Transverse colon (tissue), 3 donors: Measurements from ENCODE around the gene FOXP1.

Experiments used
- EP300 ChIP-seq: sonication (generic); formaldehyde crosslinking; IDR thresholded peaks from one replicate; pipeline ENCODE4 v1.6.1; 2017; ENCODE audit warnings: antibody characterized with exemption, low read depth
- POLR2A ChIP-seq: fragments of 450-650 bp; IDR thresholded peaks from one replicate; pipeline ENCODE4 v1.6.1; 2016; ENCODE audit warnings: antibody characterized with exemption, mild to moderate bottlenecking, moderate library complexity
- TF ChIP-seq, protein P1 (sequence below), 5 experiments: fragments of 200-600 bp in 3 of 5; fragments of 450-650 bp in 2 of 5; sonication (generic) in 3 of 5; IDR thresholded peaks; 1 replicate in 2 of 5; 2 replicates in 3 of 5; pipeline ENCODE4 v1.5.1; 2016 to 2017; ENCODE audit warnings: antibody characterized with exemption in 5 of 5, inconsistent platforms in 3 of 5, mild to moderate bottlenecking in 2 of 5, moderate library complexity in 1 of 5

DNA sequence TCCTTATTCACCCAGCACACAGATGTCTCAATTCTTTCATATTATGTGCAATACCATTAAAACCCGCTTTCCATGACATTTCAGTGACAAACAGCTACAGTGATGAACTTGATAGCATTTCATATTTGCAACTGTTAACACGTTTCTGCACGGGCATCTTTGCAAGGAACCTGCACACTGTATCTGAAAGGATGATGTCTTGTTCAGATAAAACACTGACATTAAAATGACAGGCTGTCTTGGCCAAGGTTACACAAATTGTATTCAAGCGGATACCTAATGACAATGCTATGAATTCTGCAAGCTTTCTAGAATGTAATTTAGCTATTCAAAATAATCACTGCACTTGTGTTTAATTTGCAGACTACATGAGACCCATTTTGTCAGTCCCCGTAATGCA is 529.2 kb downstream of the FOXP1 start:
- TF ChIP-seq, protein P1, sequence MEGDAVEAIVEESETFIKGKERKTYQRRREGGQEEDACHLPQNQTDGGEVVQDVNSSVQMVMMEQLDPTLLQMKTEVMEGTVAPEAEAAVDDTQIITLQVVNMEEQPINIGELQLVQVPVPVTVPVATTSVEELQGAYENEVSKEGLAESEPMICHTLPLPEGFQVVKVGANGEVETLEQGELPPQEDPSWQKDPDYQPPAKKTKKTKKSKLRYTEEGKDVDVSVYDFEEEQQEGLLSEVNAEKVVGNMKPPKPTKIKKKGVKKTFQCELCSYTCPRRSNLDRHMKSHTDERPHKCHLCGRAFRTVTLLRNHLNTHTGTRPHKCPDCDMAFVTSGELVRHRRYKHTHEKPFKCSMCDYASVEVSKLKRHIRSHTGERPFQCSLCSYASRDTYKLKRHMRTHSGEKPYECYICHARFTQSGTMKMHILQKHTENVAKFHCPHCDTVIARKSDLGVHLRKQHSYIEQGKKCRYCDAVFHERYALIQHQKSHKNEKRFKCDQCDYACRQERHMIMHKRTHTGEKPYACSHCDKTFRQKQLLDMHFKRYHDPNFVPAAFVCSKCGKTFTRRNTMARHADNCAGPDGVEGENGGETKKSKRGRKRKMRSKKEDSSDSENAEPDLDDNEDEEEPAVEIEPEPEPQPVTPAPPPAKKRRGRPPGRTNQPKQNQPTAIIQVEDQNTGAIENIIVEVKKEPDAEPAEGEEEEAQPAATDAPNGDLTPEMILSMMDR (IDR thresholded peaks at IDR 0.05) = no peak
- no peak for TF ChIP-seq EP300
- no peak for TF ChIP-seq POLR2A
